ENCODE measurements around the gene ADGRD1. TPM values are rescaled to one million over a fixed set of nuclear protein-coding genes. Genes with fewer than 3 reads are reported as not detected.

The ADGRD1 gene
- total and polyA plus RNA-seq, 5 donors from 2014 or later: 0.56 TPM; not detected in 4

- Histone ChIP-seq H3K27me3 (ENCODE audit: control insufficient read depth, insufficient read depth, low read length) (no peaks in the 10 kb centered on the region), H3K9me3 (ENCODE audit: control insufficient read depth in 2 of 2, low read length in 2 of 2) (no peaks in the 10 kb centered on the region), H3K27ac (ENCODE audit: insufficient read depth, low read length, poor library complexity, severe bottlenecking) (no peak overlapping the region), H3K36me3 (ENCODE audit: control insufficient read depth, insufficient read depth, low read length) (no peaks in the 10 kb centered on the region), H3K4me1 (ENCODE audit: control insufficient read depth, insufficient read depth, low read length, poor library complexity, severe bottlenecking) (no peaks in the 10 kb centered on the region), H3K4me3 (ENCODE audit: low read depth, low read length) (no peak overlapping the region)
- Mint-ChIP-seq H3K4me1 (peaks cover 0 to 3% (median 0%) of the 10 kb centered on the region in 4 donors), H3K27ac (no peak overlapping the region), H3K9me3 (peaks cover 0 to 5% (median 0%) of the 10 kb centered on the region in 7 donors), H3K4me3 (no peak overlapping the region), H3K27me3 (peaks cover 18% of the 10 kb centered on the region), H3K36me3 (no peaks in the 10 kb centered on the region)
- DNase-seq: no peak
- no peak for ATAC-seq (ENCODE audit: low read depth in 2 of 2)
Observed at GRCh38 chr12:130951636-130952035, 2.1 kb upstream of the ADGRD1 start.

GRCh38 chr12:130952171-130952954, 1.3 kb upstream of the ADGRD1 start:
- no peaks in the 10 kb centered on the region for H3K4me1 ChIP-seq (ENCODE audit: control insufficient read depth, insufficient read depth, low read length, poor library complexity, severe bottlenecking)
- Mint-ChIP-seq H3K27me3 (peaks cover 18% of the 10 kb centered on the region), H3K4me3 (no peak overlapping the region), H3K9me3 (peaks cover 0 to 4% (median 0%) of the 10 kb centered on the region in 7 donors), H3K4me1 (peaks cover 0 to 3% (median 0%) of the 10 kb centered on the region in 4 donors), H3K36me3 (no peaks in the 10 kb centered on the region), H3K27ac (no peak overlapping the region)
- ATAC-seq (ENCODE audit: low read depth in 2 of 2) (no peak), DNase-seq (no peak)
- no peak overlapping the region for H3K27ac ChIP-seq (ENCODE audit: insufficient read depth, low read length, poor library complexity, severe bottlenecking)
- H3K36me3 ChIP-seq (ENCODE audit: control insufficient read depth, insufficient read depth, low read length): no peaks in the 10 kb centered on the region
- H3K4me3 ChIP-seq (ENCODE audit: low read depth, low read length): no peak overlapping the region
- H3K27me3 ChIP-seq (ENCODE audit: control insufficient read depth, insufficient read depth, low read length): no peaks in the 10 kb centered on the region
- H3K9me3 ChIP-seq (ENCODE audit: control insufficient read depth in 2 of 2, low read length in 2 of 2): no peaks in the 10 kb centered on the region

- Mint-ChIP-seq H3K27me3 (peaks cover 10% of the 10 kb centered on the region), H3K36me3 (no peaks in the 10 kb centered on the region), H3K27ac (no peak overlapping the region)
Observed at GRCh38 chr12:130954544-130954831, 781 bp downstream of the ADGRD1 start.

GRCh38 chr12:130955238-130955816, 1.6 kb downstream of the ADGRD1 start:
- H3K4me1 Mint-ChIP-seq: peaks cover 0 to 3% (median 0%) of the 10 kb centered on the region in 4 donors
- Histone ChIP-seq H3K4me1 (ENCODE audit: control insufficient read depth, insufficient read depth, low read length, poor library complexity, severe bottlenecking) (no peaks in the 10 kb centered on the region), H3K27ac (ENCODE audit: insufficient read depth, low read length, poor library complexity, severe bottlenecking) (no peak overlapping the region), H3K9me3 (ENCODE audit: control insufficient read depth in 2 of 2, low read length in 2 of 2) (no peaks in the 10 kb centered on the region), H3K4me3 (ENCODE audit: low read depth, low read length) (no peak overlapping the region), H3K27me3 (ENCODE audit: control insufficient read depth, insufficient read depth, low read length) (no peaks in the 10 kb centered on the region), H3K36me3 (ENCODE audit: control insufficient read depth, insufficient read depth, low read length) (no peaks in the 10 kb centered on the region)
- no peak overlapping the region for H3K27ac Mint-ChIP-seq
- H3K27me3 Mint-ChIP-seq: peaks cover 10% of the 10 kb centered on the region
- peaks cover 0 to 2% (median 0%) of the 10 kb centered on the region in 7 donors for H3K9me3 Mint-ChIP-seq
- DNase-seq: no peak
- H3K4me3 Mint-ChIP-seq: no peak overlapping the region
- H3K36me3 Mint-ChIP-seq: no peaks in the 10 kb centered on the region
- no peak for ATAC-seq (ENCODE audit: low read depth in 2 of 2)

More at GRCh38 chr12:130954544-130954831, 781 bp downstream of the ADGRD1 start:
- Histone ChIP-seq H3K27me3 (ENCODE audit: control insufficient read depth, insufficient read depth, low read length) (no peaks in the 10 kb centered on the region), H3K9me3 (ENCODE audit: control insufficient read depth in 2 of 2, low read length in 2 of 2) (no peaks in the 10 kb centered on the region), H3K36me3 (ENCODE audit: control insufficient read depth, insufficient read depth, low read length) (no peaks in the 10 kb centered on the region), H3K4me3 (ENCODE audit: low read depth, low read length) (no peak overlapping the region), H3K27ac (ENCODE audit: insufficient read depth, low read length, poor library complexity, severe bottlenecking) (no peak overlapping the region), H3K4me1 (ENCODE audit: control insufficient read depth, insufficient read depth, low read length, poor library complexity, severe bottlenecking) (no peaks in the 10 kb centered on the region)
- DNase-seq (no peak), ATAC-seq (ENCODE audit: low read depth in 2 of 2) (no peak)
- Mint-ChIP-seq H3K4me1 (peaks cover 0 to 3% (median 0%) of the 10 kb centered on the region in 4 donors), H3K4me3 (no peak overlapping the region), H3K9me3 (peaks cover 0 to 2% (median 0%) of the 10 kb centered on the region in 7 donors)

GRCh38 chr12:130956009-130956408, 2.3 kb downstream of the ADGRD1 start:
- ATAC-seq (ENCODE audit: low read depth in 2 of 2): no peak
- DNase-seq: no peak

GRCh38 chr12:130956456-130957303, 3.0 kb downstream of the ADGRD1 start:
- ATAC-seq (ENCODE audit: low read depth in 2 of 2) (no peak), DNase-seq (no peak)
- Histone ChIP-seq H3K4me1 (ENCODE audit: control insufficient read depth, insufficient read depth, low read length, poor library complexity, severe bottlenecking) (no peaks in the 10 kb centered on the region), H3K4me3 (ENCODE audit: low read depth, low read length) (no peak overlapping the region), H3K27ac (ENCODE audit: insufficient read depth, low read length, poor library complexity, severe bottlenecking) (no peak overlapping the region), H3K27me3 (ENCODE audit: control insufficient read depth, insufficient read depth, low read length) (no peaks in the 10 kb centered on the region), H3K36me3 (ENCODE audit: control insufficient read depth, insufficient read depth, low read length) (no peaks in the 10 kb centered on the region), H3K9me3 (ENCODE audit: control insufficient read depth in 2 of 2, low read length in 2 of 2) (no peaks in the 10 kb centered on the region)
- Mint-ChIP-seq H3K4me1 (peaks cover 0 to 3% (median 0%) of the 10 kb centered on the region in 4 donors), H3K36me3 (no peaks in the 10 kb centered on the region), H3K27ac (no peak overlapping the region), H3K9me3 (peaks cover 0 to 2% (median 0%) of the 10 kb centered on the region in 7 donors), H3K27me3 (peaks cover 14% of the 10 kb centered on the region), H3K4me3 (no peak overlapping the region)

More at GRCh38 chr12:130956009-130956408, 2.3 kb downstream of the ADGRD1 start:
- no peaks in the 10 kb centered on the region for H3K36me3 Mint-ChIP-seq
- no peaks in the 10 kb centered on the region for H3K27me3 ChIP-seq (ENCODE audit: control insufficient read depth, insufficient read depth, low read length)
- no peaks in the 10 kb centered on the region for H3K9me3 ChIP-seq (ENCODE audit: control insufficient read depth in 2 of 2, low read length in 2 of 2)
- no peaks in the 10 kb centered on the region for H3K36me3 ChIP-seq (ENCODE audit: control insufficient read depth, insufficient read depth, low read length)
- H3K4me1 ChIP-seq (ENCODE audit: control insufficient read depth, insufficient read depth, low read length, poor library complexity, severe bottlenecking): no peaks in the 10 kb centered on the region
- no peak overlapping the region for H3K4me3 ChIP-seq (ENCODE audit: low read depth, low read length)
- H3K27me3 Mint-ChIP-seq: peaks cover 14% of the 10 kb centered on the region
- H3K9me3 Mint-ChIP-seq: peaks cover 0 to 2% (median 0%) of the 10 kb centered on the region in 7 donors
- no peak overlapping the region for H3K27ac ChIP-seq (ENCODE audit: insufficient read depth, low read length, poor library complexity, severe bottlenecking)
- no peak overlapping the region for H3K27ac Mint-ChIP-seq
- no peak overlapping the region for H3K4me3 Mint-ChIP-seq
- H3K4me1 Mint-ChIP-seq: peaks cover 0 to 3% (median 0%) of the 10 kb centered on the region in 4 donors

- H3K27ac Mint-ChIP-seq: no peak overlapping the region
- H3K9me3 Mint-ChIP-seq: peaks cover 0 to 2% (median 0%) of the 10 kb centered on the region in 7 donors
- no peaks in the 10 kb centered on the region for H3K36me3 Mint-ChIP-seq
- no peak overlapping the region for H3K4me3 Mint-ChIP-seq
- Histone ChIP-seq H3K27me3 (ENCODE audit: control insufficient read depth, insufficient read depth, low read length) (no peaks in the 10 kb centered on the region), H3K36me3 (ENCODE audit: control insufficient read depth, insufficient read depth, low read length) (no peaks in the 10 kb centered on the region), H3K9me3 (ENCODE audit: control insufficient read depth in 2 of 2, low read length in 2 of 2) (no peaks in the 10 kb centered on the region), H3K27ac (ENCODE audit: insufficient read depth, low read length, poor library complexity, severe bottlenecking) (no peak overlapping the region), H3K4me1 (ENCODE audit: control insufficient read depth, insufficient read depth, low read length, poor library complexity, severe bottlenecking) (no peaks in the 10 kb centered on the region), H3K4me3 (ENCODE audit: low read depth, low read length) (no peak overlapping the region)
- peaks cover 14% of the 10 kb centered on the region for H3K27me3 Mint-ChIP-seq
- peaks cover 0 to 3% (median 0%) of the 10 kb centered on the region in 4 donors for H3K4me1 Mint-ChIP-seq
- ATAC-seq (ENCODE audit: low read depth in 2 of 2) (no peak), DNase-seq (no peak)
Observed at GRCh38 chr12:130957304-130957621, 3.6 kb downstream of the ADGRD1 start.
